Prostate gland (tissue), 2 donors: Measurements from ENCODE around the gene ENDOV. TPM values are rescaled to one million over a fixed set of nuclear protein-coding genes. Genes with fewer than 3 reads are reported as not detected.
"Not testable (repeated sequence)": the region's sequence is repeated elsewhere in the genome, so short reads cannot be mapped to it uniquely, and the experiment has no call there.

Experiments
- DNase-seq: peaks from one replicate; pipeline ENCODE4 v3.0.0-alpha.2; 2019; ENCODE audit warnings: low spot score
- H3K27ac ChIP-seq, 2 donors: fragments of 200-600 bp; sonication (generic); 2 replicates each; pipeline ENCODE4 v1.5.1; 2017 to 2019
- H3K27me3 ChIP-seq: fragments of 200-600 bp; sonication (generic); replicated peaks from 2 replicates; pipeline ENCODE4 v1.5.1; 2019; ENCODE audit not compliant: insufficient read depth
- H3K36me3 ChIP-seq, 2 donors: fragments of 200-600 bp; sonication (generic); 1 replicate in 1 of 2; 2 replicates in 1 of 2; pipeline versions ENCODE4 v1.5.1 to v1.8.1; 2017 to 2019
- H3K4me1 ChIP-seq: fragments of 200-600 bp; sonication (generic); replicated peaks from 2 replicates; pipeline ENCODE4 v1.5.1; 2019
- H3K4me3 ChIP-seq, 2 donors: fragments of 200-600 bp; sonication (generic); 2 replicates each; pipeline ENCODE4 v1.5.1; 2017 to 2019
- H3K9me3 ChIP-seq: fragments of 200-600 bp; sonication (generic); 2 replicates; pipeline ENCODE4 v1.5.1; 2017
- POLR2A ChIP-seq: fragments of 450-650 bp; IDR thresholded peaks from one replicate; pipeline ENCODE4 v1.6.1; 2016; ENCODE audit warnings: antibody characterized with exemption, mild to moderate bottlenecking
- POLR2AphosphoS5 ChIP-seq: sonication (generic); formaldehyde crosslinking; IDR thresholded peaks from one replicate; pipeline ENCODE4 v1.6.1; 2017; ENCODE audit warnings: antibody characterized with exemption
- WGBS: methylation state at CpG from one replicate; pipeline ENCODE4 v1.1.5; 2018; 5-methylcytosine and 5-hydroxymethylcytosine counted together
- intact Hi-C: fragments of 100-400 bp; cut with DNase I; formaldehyde crosslinking; loops from one replicate; pipeline ENCODE4 v1.14.2; 2022
- total RNA-seq, 2 donors: library from RNA; depleted of rRNA; stranded (reverse); fragments of >200 nt; gene quantifications; one replicate each; pipeline ENCODE4 v1.1.0, GENCODE V29; 2016
- TF ChIP-seq, protein P1 (sequence below), 4 experiments: fragments of 200-600 bp in 2 of 4; fragments of 450-650 bp in 2 of 4; sonication (generic) in 2 of 4; IDR thresholded peaks; 1 replicate in 3 of 4; 2 replicates in 1 of 4; pipeline ENCODE4 v1.5.1; 2016 to 2019; ENCODE audit warnings: antibody characterized with exemption in 4 of 4, mild to moderate bottlenecking in 2 of 4, moderate library complexity in 2 of 4

The ENDOV gene
- total RNA-seq, 2 donors from 2014 or later, result 17.0 to 36.9 TPM

DNA sequence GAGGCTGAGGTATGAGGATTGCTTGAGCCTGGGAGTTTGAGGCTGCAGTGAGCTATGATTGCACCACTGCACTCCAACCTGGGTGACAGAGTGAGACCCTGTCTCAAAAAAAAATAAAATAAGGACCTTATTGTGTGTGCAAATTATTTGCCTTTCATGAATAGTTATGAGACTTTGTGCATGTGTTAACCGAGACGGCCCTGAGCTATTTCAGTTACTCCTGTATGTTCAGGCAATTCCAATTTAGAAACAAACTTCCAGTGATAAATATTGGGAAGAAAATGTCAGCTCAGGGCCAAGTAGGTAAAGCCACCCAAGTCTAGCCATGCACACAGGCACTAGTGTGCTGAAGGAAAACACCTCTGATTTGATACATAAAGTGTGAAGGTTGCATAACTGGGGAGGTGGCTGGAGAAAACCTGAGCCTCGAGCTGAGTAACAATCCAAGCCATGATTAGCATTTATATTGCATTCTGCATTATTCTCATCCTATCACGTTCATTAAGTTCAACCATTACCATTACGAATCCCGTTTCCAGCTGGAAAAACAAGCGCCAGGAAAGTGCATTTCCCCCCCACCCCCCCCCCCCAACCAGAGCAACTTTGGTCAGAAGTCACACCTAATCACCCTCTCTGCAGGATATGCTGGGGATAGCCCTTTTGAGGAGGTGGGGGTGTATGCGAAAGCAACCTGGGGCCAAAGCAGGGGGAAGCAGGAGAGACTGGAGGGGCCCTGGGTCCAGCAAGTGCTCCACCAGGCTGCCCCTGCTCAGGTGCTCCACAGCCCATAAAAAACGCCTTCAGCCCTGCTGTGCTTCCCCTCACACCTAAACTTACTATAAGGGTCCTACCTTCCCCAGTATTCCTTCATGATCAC, 18.6 kb upstream of the ENDOV start:
- Histone ChIP-seq H3K9me3 (no peaks in the 10 kb centered on the region), H3K4me3 (no peak overlapping the region), H3K36me3 (no peaks in the 10 kb centered on the region), H3K27ac (no peak overlapping the region), H3K4me1 (no peaks in the 10 kb centered on the region), H3K27me3 (no peaks in the 10 kb centered on the region)
- no peak for DNase-seq
- intact Hi-C loops, result no loop called here
- 87% methylated on average over 9 of the region's 9 CpGs for WGBS
- TF ChIP-seq, protein P1, sequence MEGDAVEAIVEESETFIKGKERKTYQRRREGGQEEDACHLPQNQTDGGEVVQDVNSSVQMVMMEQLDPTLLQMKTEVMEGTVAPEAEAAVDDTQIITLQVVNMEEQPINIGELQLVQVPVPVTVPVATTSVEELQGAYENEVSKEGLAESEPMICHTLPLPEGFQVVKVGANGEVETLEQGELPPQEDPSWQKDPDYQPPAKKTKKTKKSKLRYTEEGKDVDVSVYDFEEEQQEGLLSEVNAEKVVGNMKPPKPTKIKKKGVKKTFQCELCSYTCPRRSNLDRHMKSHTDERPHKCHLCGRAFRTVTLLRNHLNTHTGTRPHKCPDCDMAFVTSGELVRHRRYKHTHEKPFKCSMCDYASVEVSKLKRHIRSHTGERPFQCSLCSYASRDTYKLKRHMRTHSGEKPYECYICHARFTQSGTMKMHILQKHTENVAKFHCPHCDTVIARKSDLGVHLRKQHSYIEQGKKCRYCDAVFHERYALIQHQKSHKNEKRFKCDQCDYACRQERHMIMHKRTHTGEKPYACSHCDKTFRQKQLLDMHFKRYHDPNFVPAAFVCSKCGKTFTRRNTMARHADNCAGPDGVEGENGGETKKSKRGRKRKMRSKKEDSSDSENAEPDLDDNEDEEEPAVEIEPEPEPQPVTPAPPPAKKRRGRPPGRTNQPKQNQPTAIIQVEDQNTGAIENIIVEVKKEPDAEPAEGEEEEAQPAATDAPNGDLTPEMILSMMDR (IDR thresholded peaks at IDR 0.05), result no peak
- no peak for TF ChIP-seq POLR2A
- TF ChIP-seq POLR2AphosphoS5, result no peak

DNA sequence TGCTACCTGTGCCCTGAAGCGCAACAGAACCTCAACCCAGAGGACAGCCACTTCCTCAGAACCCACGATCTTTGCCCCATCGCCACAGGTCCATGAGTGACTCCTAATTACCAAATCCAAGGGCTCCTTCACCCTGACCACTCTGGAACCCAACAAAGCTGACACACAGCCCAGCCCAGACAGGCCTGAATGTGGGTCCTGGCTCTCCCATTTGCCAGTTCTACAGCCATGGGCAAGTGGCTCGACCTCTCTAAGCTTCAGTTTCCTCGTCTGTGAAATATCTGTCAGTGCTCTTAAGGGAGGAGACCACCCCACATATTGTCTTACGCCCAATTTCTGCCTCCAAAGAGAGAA, 18.0 kb upstream of the ENDOV start:
- intact Hi-C loops, result no loop called here
- no peaks in the 10 kb centered on the region for H3K9me3 ChIP-seq
- H3K36me3 ChIP-seq, result no peaks in the 10 kb centered on the region
- no peak overlapping the region for H3K4me3 ChIP-seq
- TF ChIP-seq POLR2A, result no peak
- no peak for TF ChIP-seq POLR2AphosphoS5
- TF ChIP-seq, protein P1 (IDR thresholded peaks at IDR 0.05), result no peak
- H3K27me3 ChIP-seq, result no peaks in the 10 kb centered on the region
- no peaks in the 10 kb centered on the region for H3K4me1 ChIP-seq
- DNase-seq, result no peak
- no peak overlapping the region for H3K27ac ChIP-seq
- 93% methylated on average over 6 of the region's 6 CpGs for WGBS

DNA sequence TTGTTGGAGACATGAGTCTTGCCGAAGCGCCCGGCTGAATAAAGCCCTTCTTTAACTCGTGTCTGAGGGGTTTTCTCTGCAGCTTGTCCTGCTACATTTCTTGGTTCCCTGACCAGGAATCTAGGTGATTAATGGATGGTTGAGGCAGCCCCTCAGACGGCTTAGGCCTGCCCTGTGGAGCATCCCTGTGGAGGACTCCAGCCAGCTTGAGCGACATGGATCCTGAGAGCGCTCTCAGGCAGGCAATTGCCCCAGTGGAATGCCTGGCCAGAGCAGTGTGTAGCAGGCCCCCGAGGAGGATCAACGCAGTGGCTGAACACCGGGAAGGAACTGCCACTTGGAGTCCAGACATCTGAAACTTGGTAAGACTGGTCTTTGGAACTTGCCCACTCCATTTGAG, 17.3 kb upstream of the ENDOV start:
- Histone ChIP-seq H3K4me1 (no peaks in the 10 kb centered on the region), H3K36me3 (no peaks in the 10 kb centered on the region), H3K27ac (no peak overlapping the region), H3K4me3 (no peak overlapping the region), H3K9me3 (no peaks in the 10 kb centered on the region), H3K27me3 (no peaks in the 10 kb centered on the region)
- TF ChIP-seq POLR2A (no peak), POLR2AphosphoS5 (no peak)
- TF ChIP-seq, protein P1 (IDR thresholded peaks at IDR 0.05), result no peak
- intact Hi-C loops, result no loop called here
- DNase-seq, result no peak
- WGBS, result 83% methylated on average over 10 of the region's 10 CpGs

DNA sequence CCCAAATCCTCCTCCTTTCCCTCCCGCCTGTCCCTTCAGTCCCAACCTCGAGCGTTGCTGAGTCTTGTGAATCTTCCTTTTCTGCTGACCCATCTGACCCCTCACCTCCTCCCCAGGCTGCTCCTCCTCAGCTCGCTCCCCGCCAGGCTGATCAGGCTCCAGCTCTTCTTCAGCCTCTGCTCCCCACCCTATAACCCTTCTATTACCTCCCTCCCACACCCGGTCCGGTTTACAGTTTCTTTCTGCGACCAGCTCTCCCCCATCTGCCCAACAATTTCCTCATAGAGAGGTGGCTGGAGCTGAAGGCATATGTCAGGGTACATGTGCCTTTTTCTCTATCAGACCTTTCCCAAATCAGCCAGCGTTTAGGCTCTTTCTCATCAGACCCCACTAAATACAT, 13.9 kb upstream of the ENDOV start:
- DNase-seq, H3K27me3 ChIP-seq, H3K27ac ChIP-seq, H3K4me3 ChIP-seq, intact Hi-C loops, H3K36me3 ChIP-seq, H3K9me3 ChIP-seq, H3K4me1 ChIP-seq: not testable (repeated sequence)
- WGBS, result 86% methylated on average over 9 of the region's 9 CpGs

DNA sequence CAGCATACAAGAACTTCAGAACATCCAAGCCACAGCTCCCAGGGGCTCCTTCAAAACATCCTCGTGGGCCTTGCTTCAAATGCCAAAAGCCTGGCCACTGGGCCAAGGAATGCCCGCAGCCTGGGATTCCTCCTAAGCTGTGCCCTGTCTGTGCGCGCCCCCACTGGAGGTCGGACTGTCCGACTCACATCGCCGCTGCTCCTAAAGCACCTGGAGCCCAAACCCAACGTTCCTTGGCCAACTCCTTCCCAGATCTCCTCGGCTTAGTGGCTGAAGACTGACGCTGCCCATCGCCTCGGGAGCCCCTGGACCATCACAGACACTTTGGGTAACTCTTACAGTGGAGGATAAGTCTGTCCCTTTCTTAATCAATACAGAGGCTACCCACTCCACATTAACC, 12.9 kb upstream of the ENDOV start:
- intact Hi-C loops, H3K4me3 ChIP-seq, H3K36me3 ChIP-seq: not testable (repeated sequence)

DNA sequence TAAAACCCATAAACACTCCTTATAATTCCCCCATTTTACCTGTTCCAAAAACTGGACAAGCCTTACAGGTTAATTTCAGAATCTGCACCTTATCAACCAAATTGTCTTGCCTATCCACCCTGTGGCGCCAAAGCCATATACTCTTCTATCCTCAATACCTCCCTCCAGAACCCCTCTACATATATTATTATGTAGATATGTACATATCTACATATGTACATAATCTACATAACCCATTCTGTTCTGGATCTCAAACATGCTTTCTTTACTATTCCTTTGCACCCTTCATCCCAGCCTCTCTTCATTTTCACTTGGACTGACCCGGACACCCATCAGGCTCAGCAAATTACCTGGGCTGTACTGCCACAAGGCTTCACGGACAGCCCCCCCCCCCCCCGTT, 12.0 kb upstream of the ENDOV start:
- Histone ChIP-seq H3K4me1 (no peaks in the 10 kb centered on the region), H3K27ac (no peak overlapping the region), H3K27me3 (no peaks in the 10 kb centered on the region), H3K36me3 (no peaks in the 10 kb centered on the region), H3K4me3 (no peak overlapping the region), H3K9me3 (no peaks in the 10 kb centered on the region)
- DNase-seq, result no peak
- intact Hi-C loops, result no loop called here
- no peak for TF ChIP-seq POLR2AphosphoS5
- no peak for TF ChIP-seq POLR2A
- TF ChIP-seq, protein P1 (IDR thresholded peaks at IDR 0.05), result no peak
- 95% methylated on average over 4 of the region's 4 CpGs for WGBS

More for the DNA sequence above, 12.9 kb upstream of the ENDOV start:
- not testable (repeated sequence) for H3K27ac ChIP-seq, H3K9me3 ChIP-seq, H3K4me1 ChIP-seq, H3K27me3 ChIP-seq, DNase-seq
- WGBS, result 95% methylated on average over 13 of the region's 13 CpGs
